ENCODE measurements around the gene KXD1. TPM values are rescaled to one million over a fixed set of nuclear protein-coding genes. Genes with fewer than 3 reads are reported as not detected.

KXD1 gene
- total RNA-seq, 1 experiment from 2014 or later = 120 TPM

- Mint-ChIP-seq H3K9me3 (ENCODE audit: unreplicated experiment) (no peaks in the 10 kb centered on the region), H3K4me1 (ENCODE audit: insufficient read depth, unreplicated experiment) (peaks cover 9% of the 10 kb centered on the region), H3K4me3 (ENCODE audit: unreplicated experiment) (no peak overlapping the region), H3K36me3 (ENCODE audit: insufficient read depth, unreplicated experiment) (peaks cover 64% of the 10 kb centered on the region), H3K27ac (ENCODE audit: low read depth, unreplicated experiment) (no peak overlapping the region), H3K27me3 (ENCODE audit: insufficient read depth, unreplicated experiment) (no peaks in the 10 kb centered on the region)
- no TSS peak for BruUV-seq (replicated peaks)
- intact Hi-C loops (cut with micrococcal nuclease) = no loop called here
- POLR2A ChIA-PET = no interaction called here
- DNase-seq (ENCODE audit: unreplicated experiment) = no peak
- no peak for TF ChIP-seq CTCF (IDR thresholded peaks at IDR 0.05; ENCODE audit: unreplicated experiment)
- CTCF ChIA-PET = interaction anchor here (0.6 to 1.9 kb wide), 5 partner anchors 11 to 126 kb away, joined by 3 to 12 read pairs (median 4); partner anchors contain the start of gene REX1BD
Measured at GRCh38 chr19:18576383-18576782, 18.7 kb downstream of the KXD1 start.

GRCh38 chr19:18577365-18577914 is 19.8 kb downstream of the KXD1 start:
- peaks cover 55% of the 10 kb centered on the region for H3K36me3 Mint-ChIP-seq (ENCODE audit: insufficient read depth, unreplicated experiment)
- H3K4me1 Mint-ChIP-seq (ENCODE audit: insufficient read depth, unreplicated experiment) = peaks cover 7% of the 10 kb centered on the region
- no peak overlapping the region for H3K4me3 Mint-ChIP-seq (ENCODE audit: unreplicated experiment)
- CTCF ChIA-PET = interaction anchor here (1.2 to 1.9 kb wide), 2 partner anchors 10 to 126 kb away, joined by 8 to 12 read pairs; partner anchors contain the start of gene REX1BD
- POLR2A ChIA-PET = interaction anchor here (0.6 to 0.9 kb wide), 2 partner anchors 10 to 111 kb away, joined by 3 to 4 read pairs; no protein-coding TSS in a partner anchor
- intact Hi-C loops (cut with micrococcal nuclease) = no loop called here
- no peak for DNase-seq (ENCODE audit: unreplicated experiment)
- no peaks in the 10 kb centered on the region for H3K9me3 Mint-ChIP-seq (ENCODE audit: unreplicated experiment)
- no peak for TF ChIP-seq CTCF (IDR thresholded peaks at IDR 0.05; ENCODE audit: unreplicated experiment)
- BruUV-seq (replicated peaks) = no TSS peak
- no peaks in the 10 kb centered on the region for H3K27me3 Mint-ChIP-seq (ENCODE audit: insufficient read depth, unreplicated experiment)
- H3K27ac Mint-ChIP-seq (ENCODE audit: low read depth, unreplicated experiment) = no peak overlapping the region

- intact Hi-C loops (cut with micrococcal nuclease) = no loop called here
- ChIA-PET CTCF (interaction anchor here (0.6 to 1.1 kb wide), 4 partner anchors 9 to 309 kb away, joined by 3 to 4 read pairs (median 3); partner anchors contain the start of gene REX1BD), POLR2A (interaction anchor here (1.9 to 4.2 kb wide), 2 partner anchors 8 to 10 kb away, joined by 11 to 28 read pairs; partner anchors contain the start of genes REX1BD and UBA52)
- no peaks in the 10 kb centered on the region for H3K27me3 Mint-ChIP-seq (ENCODE audit: insufficient read depth, unreplicated experiment)
- H3K4me1 Mint-ChIP-seq (ENCODE audit: insufficient read depth, unreplicated experiment) = no peaks in the 10 kb centered on the region
- no peaks in the 10 kb centered on the region for H3K9me3 Mint-ChIP-seq (ENCODE audit: unreplicated experiment)
- DNase-seq (ENCODE audit: unreplicated experiment) = no peak
- peaks cover 26% of the 10 kb centered on the region for H3K36me3 Mint-ChIP-seq (ENCODE audit: insufficient read depth, unreplicated experiment)
- no TSS peak for BruUV-seq (replicated peaks)
- no peak overlapping the region for H3K4me3 Mint-ChIP-seq (ENCODE audit: unreplicated experiment)
- no peak overlapping the region for H3K27ac Mint-ChIP-seq (ENCODE audit: low read depth, unreplicated experiment)
- no peak for TF ChIP-seq CTCF (IDR thresholded peaks at IDR 0.05; ENCODE audit: unreplicated experiment)
Measured at GRCh38 chr19:18580311-18580710, 22.6 kb downstream of the KXD1 start.

- Mint-ChIP-seq H3K4me1 (ENCODE audit: insufficient read depth, unreplicated experiment) (peaks cover 11% of the 10 kb centered on the region), H3K27me3 (ENCODE audit: insufficient read depth, unreplicated experiment) (no peaks in the 10 kb centered on the region), H3K27ac (ENCODE audit: low read depth, unreplicated experiment) (no peak overlapping the region), H3K4me3 (ENCODE audit: unreplicated experiment) (no peak overlapping the region), H3K9me3 (ENCODE audit: unreplicated experiment) (no peaks in the 10 kb centered on the region), H3K36me3 (ENCODE audit: insufficient read depth, unreplicated experiment) (peaks cover 15% of the 10 kb centered on the region)
- no TSS peak for BruUV-seq (replicated peaks)
- ChIA-PET POLR2A (interaction anchor here (0.6 to 1.8 kb wide), 3 partner anchors 14 to 99 kb away, joined by 3 to 8 read pairs (median 3); partner anchors contain the start of gene UBA52), CTCF (interaction anchor here (0.6 to 3.5 kb wide), 8 partner anchors 10 to 330 kb away, joined by 3 to 12 read pairs (median 4); partner anchors contain the start of gene ELL)
- intact Hi-C loops (cut with micrococcal nuclease) = loop anchor here (5.0 kb wide), 2 partner anchors 91 to 124 kb away; no protein-coding TSS in a partner anchor
- DNase-seq (ENCODE audit: unreplicated experiment) = no peak
- no peak for TF ChIP-seq CTCF (IDR thresholded peaks at IDR 0.05; ENCODE audit: unreplicated experiment)
Measured at GRCh38 chr19:18586306-18586705, 28.6 kb downstream of the KXD1 start.

Measured in MCF 10A (cell line).